Cardiac fibroblast (primary cell): ENCODE results near the gene HOXB9.

Experiments used
- DNase-seq, 2 donors: peaks; one replicate each; pipeline versions ENCODE4 v3.0.0 to v3.0.0-alpha.2; 2010; ENCODE audit warnings: low read depth in 2 of 2
- H3K4me3 ChIP-seq, 2 donors: replicated peaks in 1 of 2; 1 replicate in 1 of 2; 2 replicates in 1 of 2; pipeline ENCODE4 v1.5.1; 2011; ENCODE audit warnings: low read depth in 2 of 2, low read length in 2 of 2, mild to moderate bottlenecking in 2 of 2, moderate library complexity in 1 of 2
- TF ChIP-seq, protein P1 (sequence below): IDR thresholded peaks from one replicate; pipeline ENCODE4 v1.5.1; 2011; ENCODE audit warnings: low read depth, mild to moderate bottlenecking, low read length, inconsistent platforms

Gene HOXB9

DNA sequence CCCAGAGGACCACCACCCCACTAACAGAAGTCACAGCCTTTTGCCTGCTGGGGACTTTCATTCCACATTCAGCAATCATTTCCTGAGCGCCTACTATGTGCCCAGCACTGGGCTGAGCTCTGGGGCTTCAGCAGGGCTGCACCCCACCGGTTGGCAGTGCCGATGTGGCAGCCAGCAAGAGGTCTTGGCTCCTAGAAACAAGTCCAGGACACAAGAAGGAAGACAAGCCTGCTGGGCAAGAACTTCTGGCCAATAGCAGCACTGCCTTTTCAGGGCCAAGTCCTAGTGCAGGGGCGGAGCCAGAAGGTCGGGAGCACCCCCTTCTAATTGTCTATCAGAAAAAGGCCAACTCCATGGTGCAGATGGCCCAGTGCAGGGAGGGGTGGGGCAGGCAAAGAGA lies 13.0 kb upstream of the HOXB9 start:
- TF ChIP-seq, protein P1, sequence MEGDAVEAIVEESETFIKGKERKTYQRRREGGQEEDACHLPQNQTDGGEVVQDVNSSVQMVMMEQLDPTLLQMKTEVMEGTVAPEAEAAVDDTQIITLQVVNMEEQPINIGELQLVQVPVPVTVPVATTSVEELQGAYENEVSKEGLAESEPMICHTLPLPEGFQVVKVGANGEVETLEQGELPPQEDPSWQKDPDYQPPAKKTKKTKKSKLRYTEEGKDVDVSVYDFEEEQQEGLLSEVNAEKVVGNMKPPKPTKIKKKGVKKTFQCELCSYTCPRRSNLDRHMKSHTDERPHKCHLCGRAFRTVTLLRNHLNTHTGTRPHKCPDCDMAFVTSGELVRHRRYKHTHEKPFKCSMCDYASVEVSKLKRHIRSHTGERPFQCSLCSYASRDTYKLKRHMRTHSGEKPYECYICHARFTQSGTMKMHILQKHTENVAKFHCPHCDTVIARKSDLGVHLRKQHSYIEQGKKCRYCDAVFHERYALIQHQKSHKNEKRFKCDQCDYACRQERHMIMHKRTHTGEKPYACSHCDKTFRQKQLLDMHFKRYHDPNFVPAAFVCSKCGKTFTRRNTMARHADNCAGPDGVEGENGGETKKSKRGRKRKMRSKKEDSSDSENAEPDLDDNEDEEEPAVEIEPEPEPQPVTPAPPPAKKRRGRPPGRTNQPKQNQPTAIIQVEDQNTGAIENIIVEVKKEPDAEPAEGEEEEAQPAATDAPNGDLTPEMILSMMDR, result no peak
- DNase-seq, result no peak
- H3K4me3 ChIP-seq, result no peak overlapping the region

DNA sequence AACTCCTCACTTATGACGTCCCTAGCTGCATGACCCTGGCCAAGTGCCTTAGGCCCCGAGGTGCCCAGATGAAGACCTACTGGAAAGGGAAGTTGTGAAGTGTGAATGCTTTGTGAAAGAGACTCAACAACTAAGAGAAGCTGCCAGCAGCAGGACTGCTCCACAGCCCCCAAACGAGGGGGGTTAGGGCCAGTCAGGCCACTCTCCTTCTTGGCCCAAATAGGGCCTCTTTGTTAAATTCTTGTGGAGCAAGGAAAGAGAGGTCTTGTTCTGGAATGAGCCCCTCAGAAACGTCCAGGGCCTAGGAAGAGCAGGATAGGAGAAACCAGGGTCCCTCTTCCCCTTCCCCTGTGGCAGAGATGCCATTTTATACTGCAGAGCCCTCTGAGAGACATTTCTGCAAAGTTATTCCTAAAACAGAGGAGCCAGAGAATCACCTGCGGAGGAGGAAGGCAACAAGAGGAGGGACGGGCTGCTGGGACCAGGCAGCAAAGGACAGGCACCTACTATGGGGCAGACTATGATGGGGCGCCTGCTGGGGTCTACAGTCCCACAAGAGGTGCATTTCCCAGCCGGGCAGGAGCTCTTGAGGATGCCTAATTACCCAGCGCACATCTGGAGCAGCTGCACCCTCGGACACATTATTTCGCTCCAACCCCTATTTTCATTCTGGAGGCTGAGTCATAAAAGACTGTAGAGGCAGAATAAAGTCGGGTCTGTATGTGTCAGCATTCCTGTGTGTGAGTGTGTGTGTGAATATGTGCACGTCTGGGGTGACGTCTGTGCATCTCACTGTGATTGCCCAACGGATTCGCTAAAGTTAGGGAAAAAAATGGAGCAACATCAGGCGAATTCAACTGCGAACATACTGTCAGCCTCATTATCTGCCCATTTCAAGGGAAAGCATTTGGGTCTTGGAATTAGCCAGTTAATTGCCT lies 11.4 kb upstream of the HOXB9 start:
- DNase-seq, result peak; percentile 41 to 90
- TF ChIP-seq, protein P1, result no peak
- no peak overlapping the region for H3K4me3 ChIP-seq

DNA sequence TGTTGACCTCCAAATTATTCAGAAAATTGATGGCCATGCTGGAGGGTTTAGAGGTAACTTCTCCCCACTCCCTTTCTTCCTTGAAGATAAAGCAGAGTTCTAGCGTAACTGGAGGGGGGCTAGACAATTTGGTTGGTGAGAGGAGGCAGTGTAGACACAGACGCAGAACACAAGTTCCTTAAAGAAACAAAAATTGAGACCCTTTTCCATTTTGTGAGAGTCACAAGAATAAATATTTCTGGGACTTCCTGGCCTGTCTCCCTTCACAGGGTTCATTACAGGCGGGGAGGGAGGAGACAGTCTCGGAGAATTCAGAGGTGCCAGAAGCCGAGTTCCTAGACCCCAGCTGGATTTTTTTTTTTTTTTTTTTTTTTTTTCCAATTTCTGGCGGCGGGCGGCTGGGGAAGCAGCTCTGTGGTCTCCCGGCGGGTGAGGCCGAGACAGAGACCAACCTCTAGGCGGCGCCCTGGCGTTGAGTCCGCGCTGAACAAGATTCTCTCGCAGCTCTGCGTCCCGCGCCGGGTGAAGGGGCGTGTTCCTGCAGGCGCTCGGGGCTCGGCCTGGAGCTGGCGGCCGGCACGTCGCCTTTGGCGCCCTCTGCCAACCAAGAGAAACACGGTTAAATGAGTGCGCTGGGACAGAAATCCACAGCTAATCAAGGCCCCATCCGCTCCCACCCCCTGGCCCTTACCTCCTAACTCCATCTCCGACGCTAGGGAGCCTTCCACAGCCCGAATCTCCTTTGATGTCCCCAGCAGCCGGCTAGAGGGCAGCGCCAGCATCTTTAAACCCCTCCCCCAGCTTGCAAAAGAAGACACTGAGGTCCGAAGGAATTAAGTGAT lies 10.2 kb upstream of the HOXB9 start:
- TF ChIP-seq, protein P1, result peak; percentile 58
- DNase-seq, result peak; percentile 57 to 60

DNA sequence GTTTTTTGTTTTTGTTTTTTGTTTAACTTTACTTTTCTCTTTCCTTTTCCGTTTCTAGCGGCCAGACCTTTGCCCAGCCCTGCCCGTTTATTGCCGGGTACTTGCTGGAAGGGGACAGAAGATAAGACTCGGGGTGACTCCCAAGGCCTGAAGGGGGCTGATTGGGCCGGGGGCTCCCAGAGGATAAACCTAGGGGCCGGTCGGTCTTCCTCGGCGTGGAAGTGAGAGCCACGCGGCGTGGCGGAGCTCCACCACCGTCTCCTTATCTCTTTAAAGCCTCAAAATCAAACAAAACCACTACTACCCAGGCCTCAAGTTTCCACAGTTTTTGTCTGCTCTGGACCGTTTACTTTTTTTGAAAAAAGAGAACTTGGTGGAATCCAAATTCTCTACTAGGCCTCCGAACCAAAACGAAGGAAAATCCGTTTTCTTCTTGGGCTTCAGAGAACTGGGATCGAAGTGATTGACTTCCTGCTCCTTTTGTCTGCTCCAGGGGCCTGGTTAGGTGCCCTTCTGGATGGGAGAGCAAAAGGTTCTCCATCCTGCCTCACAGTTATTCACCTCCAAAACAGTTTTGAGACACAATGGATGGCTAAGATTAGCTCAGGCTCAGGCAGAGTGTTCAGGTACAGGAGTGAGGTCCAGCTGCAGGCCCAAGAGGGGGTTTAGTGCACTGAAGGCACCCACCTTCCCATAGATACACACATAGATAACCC lies 8.5 kb upstream of the HOXB9 start:
- TF ChIP-seq, protein P1, result no peak
- no peak for DNase-seq
- H3K4me3 ChIP-seq, result no peak overlapping the region

More for the DNA sequence above, 10.2 kb upstream of the HOXB9 start:
- H3K4me3 ChIP-seq, result no peak overlapping the region

DNA sequence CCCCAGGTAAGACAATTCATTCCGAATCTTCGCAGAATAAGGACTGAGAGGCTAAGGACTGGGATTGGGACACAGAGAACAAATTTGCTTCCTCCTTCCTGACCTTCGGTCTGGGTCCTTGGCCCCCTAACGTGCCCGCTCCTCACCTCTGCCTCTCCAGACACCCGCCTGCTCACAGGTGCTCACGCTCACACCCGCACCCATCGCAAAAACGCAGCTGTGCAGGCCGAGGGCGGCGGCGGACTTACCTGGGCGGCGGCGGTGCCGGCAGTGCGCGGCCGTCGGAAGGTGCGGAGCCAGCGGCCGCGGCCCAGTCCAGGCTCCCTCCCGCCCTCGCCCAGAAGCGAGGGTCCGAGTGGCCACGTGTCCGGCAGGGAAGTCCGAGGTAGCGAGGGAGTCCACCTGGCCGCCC lies 7.1 kb upstream of the HOXB9 start:
- TF ChIP-seq, protein P1, result no peak
- DNase-seq, result no peak
- no peak overlapping the region for H3K4me3 ChIP-seq

DNA sequence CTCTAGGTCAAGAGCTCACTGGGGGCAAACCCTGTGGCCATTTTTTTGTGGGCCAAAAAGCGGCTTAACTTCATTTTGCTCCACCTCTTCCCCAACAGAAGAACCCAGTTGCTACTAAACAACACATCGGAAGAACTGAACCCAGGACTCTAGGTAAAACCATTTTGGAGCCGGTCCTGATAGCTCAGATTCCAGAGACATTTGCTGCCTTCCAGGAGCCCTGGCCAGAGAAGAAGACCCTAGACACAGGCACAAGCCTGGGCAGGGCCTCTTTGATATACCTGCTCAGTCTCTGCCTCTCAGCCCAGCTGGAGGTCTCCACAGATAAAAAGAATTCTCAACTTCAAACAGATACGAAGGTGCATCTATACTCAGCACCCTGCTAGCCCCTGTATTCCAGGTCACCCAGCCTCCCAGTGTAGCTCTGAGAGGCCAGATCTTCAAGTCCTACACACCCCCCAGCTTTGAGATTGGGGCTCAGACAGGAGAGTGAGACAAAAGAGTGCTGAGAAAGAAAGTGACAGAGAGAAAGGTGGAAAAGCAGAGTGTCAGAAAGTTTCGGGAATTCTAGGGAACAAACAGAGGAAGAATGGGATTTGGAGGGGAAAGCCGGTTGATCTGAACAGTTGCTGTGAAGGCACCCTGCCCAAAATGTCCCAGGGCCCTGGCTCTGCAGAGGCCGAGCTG lies 6.6 kb upstream of the HOXB9 start:
- no peak for DNase-seq
- H3K4me3 ChIP-seq, result no peak overlapping the region
- TF ChIP-seq, protein P1, result no peak
